ENCODE data around the gene DDX42. TPM values are rescaled to one million over a fixed set of nuclear protein-coding genes. Genes with fewer than 3 reads are reported as not detected.

Gene DDX42
- total and polyA plus RNA-seq, 2 experiments from 2014 or later, result 57.8 to 101 TPM

DNA sequence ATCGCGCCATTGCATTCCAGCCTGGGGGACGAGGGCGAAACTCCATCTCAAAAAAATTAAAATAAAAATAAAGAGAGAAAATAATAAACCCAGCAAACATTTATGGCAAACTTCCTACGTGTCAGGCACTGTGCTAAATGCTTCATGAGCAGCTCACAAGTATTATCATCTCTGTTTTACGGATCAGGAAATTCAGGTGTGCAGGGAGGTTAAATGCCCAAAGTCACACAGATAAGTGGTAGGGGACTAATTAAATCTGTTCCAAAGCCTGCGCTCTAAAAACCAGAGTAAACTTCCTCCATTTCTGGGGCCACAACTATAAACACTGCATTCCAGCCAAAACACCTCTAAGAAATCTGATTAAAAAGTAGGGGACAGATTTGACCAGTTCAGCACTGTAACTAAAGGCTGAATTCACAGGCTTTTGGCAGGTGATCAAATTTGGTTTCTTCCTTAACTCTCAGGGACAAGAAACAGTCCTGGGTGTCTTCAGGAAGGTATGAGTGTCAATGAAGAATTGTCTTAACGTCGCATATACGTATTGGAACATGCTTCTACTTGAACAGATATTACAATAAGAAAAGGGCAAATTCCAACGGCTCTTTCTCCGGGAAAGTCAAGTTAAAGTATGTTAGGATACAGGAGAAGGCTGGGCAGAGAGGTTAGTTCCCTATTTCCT is 33.4 kb upstream of the DDX42 start:
- H3K4me1 Mint-ChIP-seq, result peaks cover 10% of the 10 kb centered on the region; the same call in 2 of the 3 replicates
- peaks cover 9% of the 10 kb centered on the region; the same call in 1 of the 2 replicates for H3K4me1 ChIP-seq (ENCODE audit: insufficient read depth)
- peak overlapping the region; percentile 88 for H3K4me3 ChIP-seq
- peak overlapping the region; percentile 87 for H3K27ac Mint-ChIP-seq
- H3K36me3 ChIP-seq (ENCODE audit: insufficient read depth), result 0 out of 2 replicates have a peak, but pooled peaks cover under 1% of the 10 kb centered on the region
- H3K27me3 ChIP-seq (ENCODE audit: insufficient read depth), result no peaks in the 10 kb centered on the region
- H3K79me2 ChIP-seq (replicated peaks; ENCODE audit: insufficient read depth), result peaks cover 10% of the 10 kb centered on the region
- H3F3A ChIP-seq (replicated peaks; ENCODE audit: low read depth), result peaks cover 19% of the 10 kb centered on the region
- peak overlapping the region; percentile 96 for H3K4me2 ChIP-seq
- H3K27me3 Mint-ChIP-seq (ENCODE audit: insufficient read depth, low read depth, poor library complexity), result peaks cover 12% of the 10 kb centered on the region
- ATAC-seq (no peak), DNase-seq (ENCODE audit: low spot score) (no peak)
- H3K4me3 Mint-ChIP-seq, result peak overlapping the region; percentile 95
- H2AFZ ChIP-seq, result peak overlapping the region; percentile 90
- TF ChIP-seq, protein P1, sequence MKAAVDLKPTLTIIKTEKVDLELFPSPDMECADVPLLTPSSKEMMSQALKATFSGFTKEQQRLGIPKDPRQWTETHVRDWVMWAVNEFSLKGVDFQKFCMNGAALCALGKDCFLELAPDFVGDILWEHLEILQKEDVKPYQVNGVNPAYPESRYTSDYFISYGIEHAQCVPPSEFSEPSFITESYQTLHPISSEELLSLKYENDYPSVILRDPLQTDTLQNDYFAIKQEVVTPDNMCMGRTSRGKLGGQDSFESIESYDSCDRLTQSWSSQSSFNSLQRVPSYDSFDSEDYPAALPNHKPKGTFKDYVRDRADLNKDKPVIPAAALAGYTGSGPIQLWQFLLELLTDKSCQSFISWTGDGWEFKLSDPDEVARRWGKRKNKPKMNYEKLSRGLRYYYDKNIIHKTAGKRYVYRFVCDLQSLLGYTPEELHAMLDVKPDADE (IDR thresholded peaks at IDR 0.05), result no peak
- TF ChIP-seq ZNF331 (CRISPR knock-in tag; IDR thresholded peaks at IDR 0.05; ENCODE audit: low read depth), result no peak
- TF ChIP-seq, protein P2, sequence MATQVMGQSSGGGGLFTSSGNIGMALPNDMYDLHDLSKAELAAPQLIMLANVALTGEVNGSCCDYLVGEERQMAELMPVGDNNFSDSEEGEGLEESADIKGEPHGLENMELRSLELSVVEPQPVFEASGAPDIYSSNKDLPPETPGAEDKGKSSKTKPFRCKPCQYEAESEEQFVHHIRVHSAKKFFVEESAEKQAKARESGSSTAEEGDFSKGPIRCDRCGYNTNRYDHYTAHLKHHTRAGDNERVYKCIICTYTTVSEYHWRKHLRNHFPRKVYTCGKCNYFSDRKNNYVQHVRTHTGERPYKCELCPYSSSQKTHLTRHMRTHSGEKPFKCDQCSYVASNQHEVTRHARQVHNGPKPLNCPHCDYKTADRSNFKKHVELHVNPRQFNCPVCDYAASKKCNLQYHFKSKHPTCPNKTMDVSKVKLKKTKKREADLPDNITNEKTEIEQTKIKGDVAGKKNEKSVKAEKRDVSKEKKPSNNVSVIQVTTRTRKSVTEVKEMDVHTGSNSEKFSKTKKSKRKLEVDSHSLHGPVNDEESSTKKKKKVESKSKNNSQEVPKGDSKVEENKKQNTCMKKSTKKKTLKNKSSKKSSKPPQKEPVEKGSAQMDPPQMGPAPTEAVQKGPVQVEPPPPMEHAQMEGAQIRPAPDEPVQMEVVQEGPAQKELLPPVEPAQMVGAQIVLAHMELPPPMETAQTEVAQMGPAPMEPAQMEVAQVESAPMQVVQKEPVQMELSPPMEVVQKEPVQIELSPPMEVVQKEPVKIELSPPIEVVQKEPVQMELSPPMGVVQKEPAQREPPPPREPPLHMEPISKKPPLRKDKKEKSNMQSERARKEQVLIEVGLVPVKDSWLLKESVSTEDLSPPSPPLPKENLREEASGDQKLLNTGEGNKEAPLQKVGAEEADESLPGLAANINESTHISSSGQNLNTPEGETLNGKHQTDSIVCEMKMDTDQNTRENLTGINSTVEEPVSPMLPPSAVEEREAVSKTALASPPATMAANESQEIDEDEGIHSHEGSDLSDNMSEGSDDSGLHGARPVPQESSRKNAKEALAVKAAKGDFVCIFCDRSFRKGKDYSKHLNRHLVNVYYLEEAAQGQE (IDR thresholded peaks at IDR 0.05; ENCODE audit: unreplicated experiment), result no peak
- no peak for TF ChIP-seq EZH2phosphoT487 (IDR thresholded peaks at IDR 0.05; ENCODE audit: unreplicated experiment)
- TF ChIP-seq CREB1 (CRISPR knock-in tag; IDR thresholded peaks at IDR 0.05; ENCODE audit: low read depth), result no peak
- no peak for TF ChIP-seq JUNB (IDR thresholded peaks at IDR 0.05; ENCODE audit: unreplicated experiment)
- no peak for TF ChIP-seq ZNF114 (CRISPR knock-in tag; IDR thresholded peaks at IDR 0.05)
- TF ChIP-seq, protein P3, sequence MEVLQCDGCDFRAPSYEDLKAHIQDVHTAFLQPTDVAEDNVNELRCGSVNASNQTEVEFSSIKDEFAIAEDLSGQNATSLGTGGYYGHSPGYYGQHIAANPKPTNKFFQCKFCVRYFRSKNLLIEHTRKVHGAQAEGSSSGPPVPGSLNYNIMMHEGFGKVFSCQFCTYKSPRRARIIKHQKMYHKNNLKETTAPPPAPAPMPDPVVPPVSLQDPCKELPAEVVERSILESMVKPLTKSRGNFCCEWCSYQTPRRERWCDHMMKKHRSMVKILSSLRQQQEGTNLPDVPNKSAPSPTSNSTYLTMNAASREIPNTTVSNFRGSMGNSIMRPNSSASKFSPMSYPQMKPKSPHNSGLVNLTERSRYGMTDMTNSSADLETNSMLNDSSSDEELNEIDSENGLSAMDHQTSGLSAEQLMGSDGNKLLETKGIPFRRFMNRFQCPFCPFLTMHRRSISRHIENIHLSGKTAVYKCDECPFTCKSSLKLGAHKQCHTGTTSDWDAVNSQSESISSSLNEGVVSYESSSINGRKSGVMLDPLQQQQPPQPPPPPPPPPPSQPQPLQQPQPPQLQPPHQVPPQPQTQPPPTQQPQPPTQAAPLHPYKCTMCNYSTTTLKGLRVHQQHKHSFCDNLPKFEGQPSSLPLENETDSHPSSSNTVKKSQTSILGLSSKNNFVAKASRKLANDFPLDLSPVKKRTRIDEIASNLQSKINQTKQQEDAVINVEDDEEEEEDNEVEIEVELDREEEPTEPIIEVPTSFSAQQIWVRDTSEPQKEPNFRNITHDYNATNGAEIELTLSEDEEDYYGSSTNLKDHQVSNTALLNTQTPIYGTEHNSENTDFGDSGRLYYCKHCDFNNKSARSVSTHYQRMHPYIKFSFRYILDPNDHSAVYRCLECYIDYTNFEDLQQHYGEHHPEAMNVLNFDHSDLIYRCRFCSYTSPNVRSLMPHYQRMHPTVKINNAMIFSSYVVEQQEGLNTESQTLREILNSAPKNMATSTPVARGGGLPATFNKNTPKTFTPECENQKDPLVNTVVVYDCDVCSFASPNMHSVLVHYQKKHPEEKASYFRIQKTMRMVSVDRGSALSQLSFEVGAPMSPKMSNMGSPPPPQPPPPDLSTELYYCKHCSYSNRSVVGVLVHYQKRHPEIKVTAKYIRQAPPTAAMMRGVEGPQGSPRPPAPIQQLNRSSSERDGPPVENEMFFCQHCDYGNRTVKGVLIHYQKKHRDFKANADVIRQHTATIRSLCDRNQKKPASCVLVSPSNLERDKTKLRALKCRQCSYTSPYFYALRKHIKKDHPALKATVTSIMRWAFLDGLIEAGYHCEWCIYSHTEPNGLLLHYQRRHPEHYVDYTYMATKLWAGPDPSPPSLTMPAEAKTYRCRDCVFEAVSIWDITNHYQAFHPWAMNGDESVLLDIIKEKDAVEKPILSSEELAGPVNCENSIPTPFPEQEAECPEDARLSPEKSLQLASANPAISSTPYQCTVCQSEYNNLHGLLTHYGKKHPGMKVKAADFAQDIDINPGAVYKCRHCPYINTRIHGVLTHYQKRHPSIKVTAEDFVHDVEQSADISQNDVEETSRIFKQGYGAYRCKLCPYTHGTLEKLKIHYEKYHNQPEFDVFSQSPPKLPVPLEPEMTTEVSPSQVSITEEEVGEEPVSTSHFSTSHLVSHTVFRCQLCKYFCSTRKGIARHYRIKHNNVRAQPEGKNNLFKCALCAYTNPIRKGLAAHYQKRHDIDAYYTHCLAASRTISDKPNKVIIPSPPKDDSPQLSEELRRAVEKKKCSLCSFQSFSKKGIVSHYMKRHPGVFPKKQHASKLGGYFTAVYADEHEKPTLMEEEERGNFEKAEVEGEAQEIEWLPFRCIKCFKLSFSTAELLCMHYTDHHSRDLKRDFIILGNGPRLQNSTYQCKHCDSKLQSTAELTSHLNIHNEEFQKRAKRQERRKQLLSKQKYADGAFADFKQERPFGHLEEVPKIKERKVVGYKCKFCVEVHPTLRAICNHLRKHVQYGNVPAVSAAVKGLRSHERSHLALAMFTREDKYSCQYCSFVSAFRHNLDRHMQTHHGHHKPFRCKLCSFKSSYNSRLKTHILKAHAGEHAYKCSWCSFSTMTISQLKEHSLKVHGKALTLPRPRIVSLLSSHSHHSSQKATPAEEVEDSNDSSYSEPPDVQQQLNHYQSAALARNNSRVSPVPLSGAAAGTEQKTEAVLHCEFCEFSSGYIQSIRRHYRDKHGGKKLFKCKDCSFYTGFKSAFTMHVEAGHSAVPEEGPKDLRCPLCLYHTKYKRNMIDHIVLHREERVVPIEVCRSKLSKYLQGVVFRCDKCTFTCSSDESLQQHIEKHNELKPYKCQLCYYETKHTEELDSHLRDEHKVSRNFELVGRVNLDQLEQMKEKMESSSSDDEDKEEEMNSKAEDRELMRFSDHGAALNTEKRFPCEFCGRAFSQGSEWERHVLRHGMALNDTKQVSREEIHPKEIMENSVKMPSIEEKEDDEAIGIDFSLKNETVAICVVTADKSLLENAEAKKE (CRISPR knock-in tag; IDR thresholded peaks at IDR 0.05), result no peak
- TF ChIP-seq, protein P4, sequence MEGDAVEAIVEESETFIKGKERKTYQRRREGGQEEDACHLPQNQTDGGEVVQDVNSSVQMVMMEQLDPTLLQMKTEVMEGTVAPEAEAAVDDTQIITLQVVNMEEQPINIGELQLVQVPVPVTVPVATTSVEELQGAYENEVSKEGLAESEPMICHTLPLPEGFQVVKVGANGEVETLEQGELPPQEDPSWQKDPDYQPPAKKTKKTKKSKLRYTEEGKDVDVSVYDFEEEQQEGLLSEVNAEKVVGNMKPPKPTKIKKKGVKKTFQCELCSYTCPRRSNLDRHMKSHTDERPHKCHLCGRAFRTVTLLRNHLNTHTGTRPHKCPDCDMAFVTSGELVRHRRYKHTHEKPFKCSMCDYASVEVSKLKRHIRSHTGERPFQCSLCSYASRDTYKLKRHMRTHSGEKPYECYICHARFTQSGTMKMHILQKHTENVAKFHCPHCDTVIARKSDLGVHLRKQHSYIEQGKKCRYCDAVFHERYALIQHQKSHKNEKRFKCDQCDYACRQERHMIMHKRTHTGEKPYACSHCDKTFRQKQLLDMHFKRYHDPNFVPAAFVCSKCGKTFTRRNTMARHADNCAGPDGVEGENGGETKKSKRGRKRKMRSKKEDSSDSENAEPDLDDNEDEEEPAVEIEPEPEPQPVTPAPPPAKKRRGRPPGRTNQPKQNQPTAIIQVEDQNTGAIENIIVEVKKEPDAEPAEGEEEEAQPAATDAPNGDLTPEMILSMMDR (conservative IDR thresholded peaks at IDR 0.05; ENCODE audit: low read depth in 2 of 2), result no peak
- no peak for TF ChIP-seq EZH2 (IDR thresholded peaks at IDR 0.05; ENCODE audit: low read depth, unreplicated experiment)
- no peak for TF ChIP-seq NANOG (IDR thresholded peaks at IDR 0.05; ENCODE audit: borderline replicate concordance)
- TF ChIP-seq STAT1 (IDR thresholded peaks at IDR 0.05; ENCODE audit: unreplicated experiment), result no peak
- TF ChIP-seq POLR2AphosphoS5 (IDR thresholded peaks at IDR 0.05; ENCODE audit: low read depth), result no peak
- H3K36me3 Mint-ChIP-seq (ENCODE audit: low read depth), result peaks cover 3% of the 10 kb centered on the region; the same call in 2 of the 3 replicates
- no peaks in the 10 kb centered on the region for H3K9me3 Mint-ChIP-seq
- no peaks in the 10 kb centered on the region for H3K9me2 ChIP-seq (ENCODE audit: insufficient read depth)
- H3K27ac ChIP-seq (ENCODE audit: low read depth), result peak overlapping the region; percentile 95
- H4K20me1 ChIP-seq (replicated peaks; ENCODE audit: insufficient read depth), result no peaks in the 10 kb centered on the region
